NCI-H460 (cell line): ENCODE results near the gene CERCAM. TPM values are rescaled to one million over a fixed set of nuclear protein-coding genes. Genes with fewer than 3 reads are reported as not detected.
A peak's percentile ranks its signal among the peaks of the same experiment; 100 is the strongest.

ENCODE experiments used
- DNase-seq: peaks from one replicate; pipeline ENCODE4 v3.0.0-alpha.2; 2016; ENCODE audit warnings: low read depth; ENCODE audit errors: extremely low read depth
- polyA plus RNA-seq: library from polyadenylated mRNA; depleted of rRNA; stranded (reverse); fragments of >200 nt; gene quantifications from 2 replicates; pipeline ENCODE4 v1.2.3, GENCODE V29; 2014; cell fraction: nucleus; rRNA removed
- total RNA-seq: library from RNA; depleted of rRNA; stranded (reverse); fragments of >200 nt; shearing (Covaris generic); gene quantifications from 2 replicates; pipeline ENCODE4 v1.2.3, GENCODE V29; 2014; rRNA removed

CERCAM gene
- total RNA-seq = 13.6 and 13.9 TPM in 2 replicates
- 27.8 and 29.5 TPM in 2 replicates for polyA plus RNA-seq

- peak; percentile 25 for DNase-seq
Measured at GRCh38 chr9:128420651-128421481, at the start of gene CERCAM. TSS of gene CERCAM (plus strand) at chr9:128420857. CDS start at chr9:128420878, 21 bp downstream.

DNA sequence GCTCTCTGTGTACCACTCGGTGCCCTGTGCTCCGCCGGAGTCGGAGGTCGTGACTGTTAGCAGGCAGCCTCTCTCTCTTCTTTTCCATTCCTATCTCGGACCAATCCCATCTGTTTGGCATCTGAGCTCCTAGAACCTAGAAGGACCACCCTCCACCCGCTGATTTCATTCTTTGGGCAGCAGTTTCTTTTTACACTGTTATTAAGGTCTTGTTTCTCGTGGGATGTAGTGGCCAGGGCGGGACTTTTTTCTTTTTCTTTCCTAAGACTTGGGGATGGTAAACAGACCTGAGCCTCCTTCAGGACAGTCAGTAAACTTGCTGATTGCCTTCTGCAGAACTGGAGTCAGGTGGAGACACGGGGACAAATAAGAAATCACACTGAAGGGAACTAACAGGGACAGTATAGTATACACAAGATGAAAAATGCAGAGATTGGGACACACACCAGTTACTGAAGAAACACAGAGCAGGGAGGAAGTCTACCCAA, 49.0 kb upstream of the CERCAM start:
- no peak for DNase-seq

DNA sequence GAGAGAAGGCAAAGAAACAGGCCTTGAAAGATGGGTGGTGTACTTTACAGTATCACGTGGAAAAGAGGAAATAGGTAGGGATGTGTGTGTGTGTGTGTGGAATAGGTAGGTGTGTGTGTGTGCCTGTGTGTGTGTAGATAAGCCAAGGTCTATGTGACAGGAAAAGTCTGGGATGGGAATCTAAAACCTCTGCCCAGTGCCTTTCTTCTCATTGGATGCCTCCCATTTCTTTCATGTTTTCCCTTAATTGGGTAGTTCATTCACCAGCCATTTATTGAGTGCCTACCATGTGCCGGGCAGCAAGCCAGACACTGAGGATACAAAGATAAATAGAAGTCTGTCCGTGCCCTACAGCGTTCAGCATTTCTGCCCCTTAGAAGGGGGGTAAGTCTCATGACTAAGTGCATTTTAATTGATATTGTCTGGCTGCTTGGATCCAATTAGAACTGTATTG, 48.4 kb upstream of the CERCAM start:
- no peak for DNase-seq

- DNase-seq = no peak
Measured at GRCh38 chr9:128372784-128373183, 47.9 kb upstream of the CERCAM start.

DNA sequence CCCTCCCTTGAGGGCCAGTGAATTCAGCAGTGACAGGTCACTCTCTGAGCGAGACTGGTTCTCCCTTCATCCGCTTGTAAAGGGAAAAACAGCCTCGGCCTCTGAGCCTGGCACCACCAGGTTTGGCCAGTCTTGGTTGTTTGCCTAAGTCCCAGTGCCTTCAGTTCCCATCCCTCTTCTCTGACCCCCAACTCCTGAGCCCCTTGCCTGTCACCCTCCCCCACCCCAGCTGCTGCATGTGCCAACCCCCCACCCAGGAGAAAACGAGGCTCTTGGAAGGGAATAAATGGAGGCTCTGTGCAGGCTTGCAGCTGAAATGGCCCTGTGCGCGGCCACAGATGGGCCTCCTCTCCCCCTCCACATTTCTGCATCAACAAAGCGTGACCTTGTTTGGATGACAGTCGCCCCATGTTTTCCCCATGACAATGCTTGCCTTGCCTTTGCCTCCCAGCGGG, 46.4 kb upstream of the CERCAM start:
- no peak for DNase-seq

GRCh38 chr9:128375865-128376264, 44.8 kb upstream of the CERCAM start:
- DNase-seq = no peak

GRCh38 chr9:128382261-128382660, 38.4 kb upstream of the CERCAM start:
- no peak for DNase-seq

- no peak for DNase-seq
Measured at GRCh38 chr9:128383007-128383753, 37.5 kb upstream of the CERCAM start.

GRCh38 chr9:128383791-128384190, 36.9 kb upstream of the CERCAM start:
- DNase-seq = no peak

DNA sequence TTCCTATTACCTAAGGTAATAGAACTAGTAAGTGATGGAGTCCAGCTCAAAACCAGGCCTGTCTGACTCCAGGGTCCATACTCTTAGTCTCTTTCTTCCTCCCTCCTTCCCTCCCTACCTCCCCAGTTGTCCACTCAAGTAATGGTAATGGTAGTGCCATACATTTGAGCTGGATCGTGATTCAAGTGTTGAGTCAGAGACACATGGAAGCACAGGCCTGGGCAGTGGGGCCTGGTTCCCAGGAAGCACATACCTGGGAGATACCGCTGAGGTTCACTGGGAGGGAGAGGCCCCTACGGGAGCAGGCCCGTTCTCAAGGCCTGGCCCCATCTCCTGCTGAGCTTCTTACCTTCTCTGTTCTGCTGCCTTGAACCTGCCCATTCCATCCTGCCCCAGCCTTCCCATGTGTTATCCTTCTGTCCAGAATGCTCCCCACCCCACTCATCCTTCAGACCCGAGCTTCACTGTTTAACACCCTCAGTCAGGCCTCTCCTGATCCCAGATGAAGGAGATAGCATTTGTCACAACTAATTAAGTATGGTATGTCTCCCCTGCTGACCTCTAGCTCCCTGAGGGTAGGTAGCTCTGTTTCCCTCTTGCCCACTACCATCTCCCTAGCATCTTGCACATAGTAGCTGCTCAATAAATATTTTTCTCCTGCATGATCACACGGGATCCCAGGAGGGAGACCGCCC, 35.7 kb upstream of the CERCAM start:
- DNase-seq = no peak

DNA sequence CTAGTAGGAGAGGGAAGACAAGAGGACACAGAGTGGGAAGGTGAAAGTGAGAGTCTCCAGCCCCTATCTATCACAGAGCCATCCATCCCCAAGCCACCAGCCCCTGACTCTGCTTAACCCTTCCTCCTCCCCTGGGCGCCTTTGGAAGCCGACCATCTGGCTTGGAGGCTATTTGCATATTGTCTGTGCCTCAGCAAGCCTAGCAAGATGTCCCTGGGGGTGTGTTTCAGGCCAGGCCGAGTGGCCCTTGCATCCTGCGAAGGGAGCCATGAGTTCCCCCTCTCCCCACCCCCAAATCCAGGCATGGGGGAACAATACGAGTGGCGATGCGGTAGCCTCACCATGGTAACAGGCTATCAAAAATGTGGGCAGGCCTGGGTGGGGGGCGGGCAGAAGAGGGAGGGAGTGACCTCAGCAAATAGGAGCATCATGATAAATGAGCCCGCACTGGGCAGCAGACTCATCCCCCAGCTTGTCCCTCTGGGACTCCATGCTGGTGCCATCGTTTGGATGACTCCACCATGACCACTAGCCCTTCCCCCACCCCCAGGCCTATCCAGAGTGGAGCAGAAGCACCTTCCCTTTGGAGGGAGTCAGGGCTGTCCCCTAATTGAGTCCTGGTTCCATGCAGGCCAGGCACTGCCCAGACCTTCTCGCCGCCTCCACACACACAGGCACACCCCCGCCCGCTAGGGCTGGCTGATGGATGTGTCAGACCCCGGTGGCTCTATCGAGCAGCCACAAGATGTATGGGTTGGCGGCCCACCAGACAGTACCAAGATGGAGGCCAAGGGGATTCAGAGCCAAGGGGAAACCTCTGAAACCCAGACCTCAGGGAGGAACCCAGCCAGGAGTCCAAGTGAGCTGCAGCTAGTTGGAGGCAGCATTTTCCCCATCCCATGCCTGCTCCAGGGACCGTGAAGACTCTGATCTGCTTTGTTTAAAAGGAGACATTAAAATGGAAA, 34.9 kb upstream of the CERCAM start:
- no peak for DNase-seq

DNA sequence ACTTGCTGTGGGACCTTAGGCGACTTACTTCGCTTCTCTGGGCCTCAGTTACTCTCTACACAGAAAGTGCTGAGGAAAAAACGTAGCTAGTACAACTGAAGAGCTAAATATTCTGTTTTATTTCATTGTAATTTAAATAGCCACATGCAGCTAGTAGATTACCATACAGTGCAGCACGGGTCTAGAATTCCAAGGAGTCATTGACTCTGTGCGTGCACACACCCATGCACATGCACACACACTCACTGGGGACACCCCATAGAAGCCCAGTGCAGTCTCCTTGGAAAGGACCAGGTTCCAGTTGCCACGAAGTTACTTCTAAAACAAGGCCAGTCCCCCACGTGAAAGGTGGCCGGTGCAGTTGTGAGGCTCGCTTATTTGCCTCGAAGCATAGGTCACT, 32.5 kb upstream of the CERCAM start:
- no peak for DNase-seq

DNA sequence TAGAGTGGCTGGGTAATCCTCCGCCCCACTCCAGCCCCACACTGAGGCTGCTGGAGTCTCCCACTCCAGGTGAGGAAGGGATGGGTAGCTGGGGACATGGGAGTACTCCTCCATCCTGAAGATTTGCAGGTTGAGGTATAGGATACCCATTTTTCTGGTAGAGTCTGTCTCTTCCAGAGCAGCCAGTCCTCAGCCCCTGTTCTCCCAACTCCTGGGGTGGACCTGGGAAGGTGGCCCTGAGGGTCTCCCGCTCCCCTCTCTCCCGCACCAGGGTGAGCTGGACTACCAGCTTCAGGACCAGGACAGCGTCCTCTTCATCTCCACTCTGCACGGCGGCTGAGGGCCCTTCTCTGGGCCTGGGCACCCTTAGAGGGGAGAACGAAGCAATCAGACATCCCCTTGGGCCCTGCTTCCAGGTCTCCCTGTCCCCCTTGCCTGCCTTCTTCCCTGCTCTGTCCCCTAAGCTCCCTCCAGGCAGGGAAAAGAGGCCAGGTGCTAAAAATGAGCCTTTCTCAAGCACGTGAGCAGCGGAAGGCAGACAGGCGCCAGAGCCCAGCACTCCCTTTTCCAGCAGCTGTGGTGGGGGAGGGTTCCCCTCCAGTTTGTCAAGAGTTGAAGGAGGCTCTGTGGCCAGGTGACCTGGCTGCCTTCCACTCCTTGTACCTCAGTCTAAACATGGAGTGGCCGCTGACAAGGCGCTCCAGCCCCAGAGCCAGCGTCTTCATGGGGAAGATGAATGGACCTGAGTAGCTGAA, 31.1 kb upstream of the CERCAM start:
- no peak for DNase-seq

DNA sequence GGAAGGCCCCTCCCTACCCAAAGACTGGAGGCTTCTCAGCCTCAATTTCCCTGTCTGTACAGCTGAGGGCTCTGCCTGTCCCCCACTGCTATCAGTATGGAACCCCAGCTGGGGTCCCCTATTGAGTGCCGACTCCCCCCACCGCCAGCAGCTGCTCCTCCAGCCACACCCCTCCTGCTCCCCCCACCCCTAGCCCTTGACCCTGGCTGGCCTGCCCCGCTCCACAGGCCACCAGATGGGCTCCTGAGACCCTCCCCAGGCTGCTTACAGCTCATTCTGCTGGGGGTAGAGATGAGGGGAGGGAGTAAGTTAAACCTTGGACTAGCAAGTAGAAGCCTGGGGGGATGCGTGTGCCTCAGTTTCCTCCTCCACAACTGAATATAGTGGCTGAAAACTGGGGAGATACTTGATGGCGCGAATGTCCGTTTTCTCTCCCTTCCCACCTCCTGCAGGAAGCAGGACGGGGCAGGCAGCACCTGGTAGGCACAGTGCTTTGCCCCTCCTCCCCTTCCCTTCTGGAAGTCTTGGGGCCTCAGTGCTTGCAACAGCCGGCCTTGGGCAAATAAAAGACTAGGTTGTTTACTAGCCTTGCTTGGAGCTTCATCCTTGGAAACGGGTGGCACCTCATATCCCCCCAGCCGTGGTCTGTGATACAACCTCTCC, 30.4 kb upstream of the CERCAM start:
- DNase-seq = no peak

GRCh38 chr9:128390813-128391711, 29.6 kb upstream of the CERCAM start:
- DNase-seq = no peak

DNA sequence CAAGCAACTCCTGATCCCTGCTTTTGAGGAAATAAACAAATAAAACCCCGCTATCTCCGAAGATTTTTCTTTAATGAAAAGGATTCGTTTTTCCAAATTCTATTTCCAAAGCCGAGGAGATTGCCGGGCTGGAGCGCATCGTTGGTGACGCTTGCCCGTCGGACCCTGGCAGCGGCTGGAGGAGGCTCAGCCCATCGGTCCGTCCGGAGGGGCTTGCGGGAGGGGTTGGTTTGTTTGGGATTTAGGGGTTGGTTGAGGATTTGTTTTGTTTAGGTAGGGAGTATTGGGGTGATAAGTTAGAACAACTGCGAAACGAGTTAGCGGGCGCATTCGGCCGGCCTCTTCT, 28.7 kb upstream of the CERCAM start:
- no peak for DNase-seq

DNA sequence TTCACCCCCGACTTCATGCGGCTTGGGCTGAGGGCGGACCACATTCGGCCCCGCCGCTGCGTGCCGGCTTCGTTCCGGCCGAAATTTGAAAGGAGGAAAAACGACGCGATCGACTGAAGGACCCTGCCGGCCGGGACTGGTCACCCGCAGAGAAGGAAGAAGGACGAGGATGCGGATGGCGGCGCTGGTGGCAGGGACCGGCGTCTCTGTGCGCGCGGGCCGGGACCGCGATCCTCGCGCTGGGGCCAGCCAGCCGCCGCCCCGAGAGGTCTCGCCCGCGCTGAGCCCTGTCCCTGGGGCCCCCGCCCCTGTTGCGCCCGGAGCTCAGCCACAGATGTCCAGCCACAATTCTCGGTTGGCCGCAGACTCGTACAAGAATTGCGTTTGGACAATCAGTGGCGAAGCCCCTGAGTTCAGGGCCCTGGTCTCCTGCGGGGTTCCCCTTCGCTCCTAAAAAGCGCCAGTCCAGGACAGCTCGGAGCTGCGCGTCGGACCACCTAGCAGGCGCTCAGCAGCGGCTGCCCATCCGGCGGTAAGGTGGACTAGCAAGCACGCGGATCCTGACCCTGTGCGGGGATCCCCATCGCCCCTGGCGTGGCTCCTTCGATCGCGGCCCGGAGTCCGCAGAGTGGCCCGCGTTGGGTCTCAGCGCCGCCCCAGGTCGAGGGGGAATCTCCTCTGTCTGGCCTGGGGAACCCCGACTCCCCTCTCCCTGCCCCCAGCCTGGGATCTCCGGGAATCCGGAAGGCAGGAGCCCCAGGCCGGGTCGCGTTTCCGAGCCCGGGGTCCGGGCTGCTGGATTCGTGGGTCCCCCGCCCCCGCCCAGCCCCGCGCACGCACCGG, 28.1 kb upstream of the CERCAM start:
- no peak for DNase-seq
